Measurements from ENCODE around the gene RAP1GAP2. TPM values are rescaled to one million over a fixed set of nuclear protein-coding genes. Genes with fewer than 3 reads are reported as not detected.
A peak's percentile ranks its signal among the peaks of the same experiment; 100 is the strongest.
"Not testable (repeated sequence)": the region's sequence is repeated elsewhere in the genome, so short reads cannot be mapped to it uniquely, and the experiment has no call there.

Gene RAP1GAP2
- total RNA-seq, 2 donors from 2014 or later: 49.1 to 57.6 TPM

DNA sequence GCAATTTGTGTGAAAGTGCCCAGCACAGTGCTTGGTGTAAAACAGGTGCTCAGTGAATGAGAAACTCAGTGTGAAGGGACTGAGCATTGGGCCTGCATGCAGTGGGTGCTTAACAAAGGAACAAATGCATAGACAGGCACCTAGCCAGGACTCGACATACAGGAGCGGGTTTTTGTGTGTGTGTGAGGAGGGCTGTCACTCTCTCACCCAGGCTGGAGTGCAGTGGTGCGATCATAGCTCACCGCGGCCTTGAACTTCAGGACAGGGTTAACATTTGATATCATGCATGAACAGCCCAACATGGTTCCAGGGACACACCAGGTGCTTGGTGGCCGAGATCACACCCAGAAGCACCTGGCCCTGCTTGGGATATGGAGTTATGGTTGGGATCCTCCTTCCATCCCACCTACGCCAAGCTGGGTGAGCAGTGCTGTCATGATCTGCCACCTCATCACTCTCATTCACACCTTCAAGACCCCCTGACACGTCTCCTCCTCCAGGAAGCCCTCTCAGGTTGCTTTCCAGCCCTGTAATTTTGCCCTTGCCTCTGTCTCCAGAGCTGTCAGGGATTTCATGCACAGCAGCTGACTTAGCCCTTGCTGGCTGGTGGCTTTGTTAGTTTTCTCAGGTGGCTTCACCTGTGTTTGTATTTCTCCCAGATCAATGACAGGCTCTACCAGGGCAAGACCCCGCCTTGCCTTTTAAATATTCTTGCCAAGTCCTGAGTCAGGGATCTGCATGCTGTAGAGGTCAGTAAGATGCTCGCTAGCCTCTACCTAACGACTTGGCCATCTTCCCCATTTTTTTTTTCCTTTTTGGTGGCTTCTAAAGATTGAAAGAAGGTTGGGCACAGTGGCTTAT is 200.8 kb downstream of the RAP1GAP2 start:
- intact Hi-C loops (cut with DNase I): no loop called here
- ATAC-seq (no peak), DNase-seq (no peak)

DNA sequence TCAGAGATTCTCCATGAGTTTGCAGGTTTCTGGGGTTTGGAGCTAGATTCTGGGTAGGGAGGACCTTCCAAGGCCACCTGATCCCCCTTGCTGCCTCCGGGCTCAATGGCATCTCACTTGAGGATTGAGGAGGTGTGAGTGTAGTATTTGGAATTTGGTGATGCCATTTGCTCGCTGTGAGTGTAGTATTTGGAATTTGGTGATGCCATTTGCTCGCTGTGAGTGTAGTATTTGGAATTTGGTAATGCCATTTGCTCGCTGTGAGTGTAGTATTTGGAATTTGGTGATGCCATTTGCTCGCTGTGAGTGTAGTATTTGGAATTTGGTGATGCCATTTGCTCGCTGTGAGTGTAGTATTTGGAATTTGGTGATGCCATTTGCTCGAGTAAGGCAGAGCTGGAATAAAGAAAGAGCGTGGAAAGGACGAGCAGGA is 202.2 kb downstream of the RAP1GAP2 start:
- ATAC-seq; intact Hi-C loops (cut with DNase I); DNase-seq: not testable (repeated sequence)

DNA sequence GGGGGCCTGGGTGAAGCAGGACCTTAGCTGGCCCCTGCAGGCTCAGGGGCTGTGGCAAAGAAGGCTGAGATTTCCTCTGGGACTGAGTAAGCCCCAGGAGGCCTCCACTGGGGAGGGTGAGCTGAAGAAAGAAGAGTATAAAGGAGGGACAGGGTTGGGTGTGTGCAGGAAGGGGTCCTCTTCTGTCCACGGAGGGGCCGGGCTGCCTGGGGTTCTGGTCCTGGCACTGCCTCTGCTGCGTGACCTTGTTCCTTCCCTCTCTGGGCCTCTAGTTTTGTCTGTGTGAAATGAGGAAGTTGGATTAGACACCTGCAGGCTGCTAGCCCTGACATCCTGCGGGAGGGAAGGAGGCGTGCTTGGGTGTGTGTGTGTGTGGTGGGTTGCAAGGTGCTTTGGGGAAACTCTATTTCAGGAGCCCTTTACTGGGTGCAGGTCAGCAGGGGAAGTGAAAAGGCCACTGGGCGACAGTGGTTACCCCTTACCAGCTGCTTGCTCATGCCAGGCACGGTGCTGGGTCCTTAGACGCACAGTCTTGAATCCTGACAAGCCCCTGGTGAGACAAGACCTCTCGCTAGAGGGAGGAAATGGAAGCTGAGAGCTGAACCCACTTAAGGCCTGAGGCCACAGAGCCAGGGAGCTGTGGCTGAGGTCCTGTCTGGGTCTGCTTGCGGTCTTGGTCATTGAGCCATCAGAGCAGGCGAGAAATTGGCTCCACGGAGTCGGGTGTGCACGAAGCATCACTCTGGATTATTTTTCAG is 206.5 kb downstream of the RAP1GAP2 start:
- no peak for DNase-seq
- intact Hi-C loops (cut with DNase I): no loop called here

DNA sequence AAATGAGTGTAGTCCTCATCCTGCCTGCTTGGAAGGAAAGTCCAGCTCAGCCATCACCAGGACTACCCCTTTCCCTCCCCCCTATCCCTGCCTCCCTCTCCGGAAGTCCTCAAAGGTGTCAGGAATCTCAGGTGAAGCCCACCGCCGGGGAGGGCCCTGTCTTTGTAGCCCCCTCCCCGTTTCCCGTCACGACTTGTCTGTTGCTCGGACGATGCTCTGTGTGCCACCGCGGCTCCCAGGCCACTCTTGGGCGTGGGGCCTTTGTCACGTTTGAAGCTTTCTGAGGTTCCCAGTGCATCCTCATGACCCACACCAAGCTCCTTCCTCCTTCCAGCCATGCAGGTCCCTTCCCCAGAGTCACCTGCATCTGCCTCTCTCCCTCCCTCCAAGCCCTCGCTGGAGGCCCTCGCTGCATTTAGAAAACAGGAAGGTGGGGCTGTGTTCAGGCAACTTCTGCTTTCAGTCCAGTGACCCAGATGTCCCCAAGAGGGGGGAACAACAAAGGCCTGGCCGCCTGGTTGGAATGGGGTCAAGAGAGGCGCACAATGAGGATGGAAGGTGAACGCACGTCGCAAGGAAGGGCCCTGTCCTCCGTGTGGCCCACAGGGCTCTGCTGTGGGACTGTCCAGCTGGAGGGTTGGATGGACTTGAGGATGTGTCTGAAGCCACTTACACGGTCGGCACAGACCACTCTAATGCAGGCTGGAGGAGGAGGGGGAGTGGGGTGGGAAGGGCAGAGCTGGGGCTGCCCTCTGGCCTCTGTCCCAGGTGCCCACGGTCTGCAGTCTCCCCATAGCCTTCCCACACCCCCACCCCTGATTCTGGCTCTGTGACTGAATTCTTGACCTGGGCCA is 207.3 kb downstream of the RAP1GAP2 start:
- intact Hi-C loops (cut with DNase I): no loop called here
- ATAC-seq: peak in 1 of 2 donors; percentile 5
- no peak for DNase-seq

More for the DNA sequence above, 206.5 kb downstream of the RAP1GAP2 start:
- no peak for ATAC-seq

DNA sequence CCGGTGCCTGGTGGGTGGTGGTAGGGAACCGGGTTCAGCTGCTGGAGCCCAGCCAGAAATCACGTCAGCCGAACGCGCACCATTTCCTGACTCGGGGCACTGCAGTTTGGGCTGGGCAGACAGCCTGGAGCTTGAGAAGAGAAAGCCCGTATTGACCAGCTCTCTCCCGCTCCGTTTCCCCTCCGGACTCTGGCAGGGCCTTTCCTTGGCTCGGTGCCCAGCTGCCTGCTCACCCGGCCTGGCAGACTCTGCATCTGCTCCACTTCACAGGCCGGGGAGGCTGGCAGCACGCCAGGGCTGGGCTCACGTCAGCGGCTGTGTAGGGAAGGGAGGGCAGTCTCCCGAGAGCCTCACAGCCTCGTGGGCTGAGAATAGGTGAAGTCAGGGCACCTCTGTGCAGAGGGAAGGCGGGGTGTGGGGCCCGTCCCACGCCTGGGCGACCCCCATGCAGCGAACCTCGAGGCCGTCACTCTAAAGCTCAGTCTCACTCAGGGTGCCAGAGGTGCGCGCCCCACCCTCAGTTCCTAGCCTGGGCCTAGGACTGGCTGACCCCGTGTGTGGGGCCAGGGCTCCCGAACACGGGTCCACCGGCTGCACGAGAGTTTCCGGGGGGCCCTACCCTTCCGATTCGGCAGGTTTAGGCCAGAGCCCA is 208.0 kb downstream of the RAP1GAP2 start:
- ATAC-seq: peak; percentile 96 to 97
- DNase-seq: peak; percentile 99
- intact Hi-C loops (cut with DNase I): no loop called here

DNA sequence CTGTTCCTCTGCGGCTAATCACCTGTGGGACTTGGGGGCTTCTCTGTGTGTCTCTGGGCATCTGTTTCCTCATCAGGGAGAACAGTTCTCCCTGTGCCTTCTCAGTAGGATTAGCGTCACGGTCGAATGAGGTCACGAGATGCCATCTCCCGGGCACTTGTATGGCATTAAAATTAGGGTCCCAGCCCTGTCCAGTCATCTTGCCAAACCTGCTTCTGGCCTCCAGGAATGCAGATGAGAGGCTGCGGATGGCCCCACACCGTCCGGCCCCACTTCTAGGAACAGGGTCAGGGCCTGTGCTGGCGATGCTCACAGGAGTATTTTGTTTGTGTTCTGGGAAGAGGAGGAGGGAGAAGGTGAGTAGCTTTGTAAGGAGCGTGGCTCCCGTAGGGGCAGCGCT is 208.7 kb downstream of the RAP1GAP2 start:
- DNase-seq (no peak), ATAC-seq (peak in 1 of 2 donors; percentile 4)
- intact Hi-C loops (cut with DNase I): no loop called here

DNA sequence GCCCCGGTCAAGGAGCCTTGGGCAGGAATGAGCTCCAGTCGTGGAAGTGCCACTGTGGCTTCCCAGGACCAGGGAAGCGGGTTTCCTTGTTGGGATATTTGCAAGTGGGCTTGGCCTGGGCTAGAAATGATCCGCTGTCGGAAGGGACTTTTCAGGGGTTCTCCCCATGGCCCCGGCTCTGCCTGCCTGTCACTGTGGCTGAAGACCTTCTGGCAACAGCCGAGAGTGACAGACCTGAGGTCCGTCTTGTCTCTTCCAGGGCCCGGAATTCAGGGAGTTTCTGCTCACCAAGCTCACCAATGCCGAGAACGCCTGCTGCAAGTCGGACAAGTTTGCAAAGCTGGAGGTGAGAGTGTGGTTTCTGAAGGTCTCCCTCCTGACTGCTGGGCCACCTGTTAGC is 209.5 kb downstream of the RAP1GAP2 start:
- intact Hi-C loops (cut with DNase I): no loop called here
- no peak for DNase-seq
- ATAC-seq: no peak

DNA sequence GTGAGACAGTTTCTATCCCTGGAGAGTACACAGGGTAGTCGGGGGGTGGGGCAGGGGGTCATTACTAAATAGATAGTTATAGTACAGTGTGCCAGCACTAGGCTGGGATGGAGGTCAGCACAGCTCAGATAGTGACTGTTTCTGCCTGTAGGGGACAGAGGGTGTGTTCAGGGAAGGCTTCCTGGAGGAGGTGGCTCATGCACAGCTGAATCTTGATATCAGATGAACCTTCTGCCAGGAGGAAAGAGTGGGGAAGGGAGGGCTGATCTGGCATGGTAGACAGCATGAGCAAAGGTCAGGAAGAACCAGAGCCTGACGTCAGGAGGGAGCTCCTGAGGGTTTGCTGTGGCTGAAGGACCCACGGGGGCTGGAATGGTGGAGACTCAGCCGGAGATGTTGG is 210.6 kb downstream of the RAP1GAP2 start:
- DNase-seq (no peak), ATAC-seq (no peak)
- intact Hi-C loops (cut with DNase I): no loop called here

DNA sequence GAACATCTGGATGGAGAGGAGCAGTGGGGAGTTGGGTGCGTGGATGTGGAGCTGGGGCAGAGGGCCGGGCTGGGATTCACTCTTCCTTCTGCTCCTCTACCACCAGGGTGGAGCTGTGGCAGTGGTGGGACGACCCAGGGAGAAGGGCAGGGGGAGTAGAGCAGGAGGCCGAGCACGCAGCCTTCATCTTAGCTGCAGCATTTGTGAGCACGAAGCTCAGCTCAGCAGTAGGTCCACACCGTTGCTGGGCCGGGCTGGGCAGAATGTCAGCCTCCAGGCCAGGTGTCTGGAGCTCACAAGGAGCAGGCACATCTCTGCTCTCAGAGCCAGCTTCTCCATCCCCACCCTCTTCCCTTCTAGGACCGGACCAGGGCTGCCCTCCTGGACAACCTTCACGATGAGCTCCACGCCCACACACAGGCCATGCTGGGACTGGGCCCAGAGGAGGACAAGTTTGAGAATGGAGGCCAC is 211.4 kb downstream of the RAP1GAP2 start:
- intact Hi-C loops (cut with DNase I): no loop called here
- no peak for DNase-seq
- no peak for ATAC-seq

DNA sequence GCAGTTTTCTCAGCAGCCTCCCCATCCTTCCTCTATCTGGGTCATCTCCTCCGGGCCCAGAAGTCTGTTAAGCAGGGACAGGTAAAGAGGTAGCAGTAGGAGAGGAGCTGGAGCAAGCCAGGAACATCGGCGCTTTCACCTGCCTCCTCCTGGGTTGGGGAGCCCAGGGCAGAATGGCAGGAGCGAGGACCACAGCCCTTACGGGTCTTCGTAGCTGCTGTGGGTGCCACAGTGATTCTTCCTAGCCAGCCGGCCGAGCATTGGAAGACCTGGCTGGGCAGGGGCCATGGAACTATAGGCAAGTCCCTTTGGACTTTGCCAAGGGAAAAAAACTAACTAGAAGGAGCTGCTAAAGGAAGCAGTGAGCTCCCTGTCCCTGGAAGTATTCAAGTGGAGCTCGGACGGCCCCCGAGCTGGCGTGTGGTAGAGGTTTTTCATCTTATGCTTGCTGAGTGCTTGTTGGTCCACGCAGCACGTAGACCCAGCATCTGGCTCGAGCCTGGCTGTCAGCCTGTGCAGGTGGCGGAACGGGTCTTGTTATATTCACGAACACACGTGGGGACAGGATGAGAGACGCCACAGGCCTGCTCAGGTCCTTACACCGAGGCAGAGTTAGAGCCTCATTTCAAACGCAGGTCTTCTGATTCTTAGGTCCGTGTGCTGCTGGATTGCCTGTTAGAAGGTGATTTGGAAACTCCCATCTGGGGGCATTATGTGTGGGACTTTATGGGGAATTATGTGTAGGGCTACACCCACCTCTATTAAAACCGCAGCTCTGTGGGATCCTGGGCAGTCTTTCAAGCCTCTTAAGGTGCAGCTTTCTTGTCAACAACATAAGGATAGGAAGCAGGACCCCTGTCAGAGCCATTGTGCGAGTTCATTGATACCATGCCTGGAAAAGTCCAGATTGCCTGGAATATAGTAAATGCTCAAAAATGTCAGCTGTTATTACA is 212.4 kb downstream of the RAP1GAP2 start:
- DNase-seq (no peak), ATAC-seq (no peak)
- intact Hi-C loops (cut with DNase I): no loop called here

DNA sequence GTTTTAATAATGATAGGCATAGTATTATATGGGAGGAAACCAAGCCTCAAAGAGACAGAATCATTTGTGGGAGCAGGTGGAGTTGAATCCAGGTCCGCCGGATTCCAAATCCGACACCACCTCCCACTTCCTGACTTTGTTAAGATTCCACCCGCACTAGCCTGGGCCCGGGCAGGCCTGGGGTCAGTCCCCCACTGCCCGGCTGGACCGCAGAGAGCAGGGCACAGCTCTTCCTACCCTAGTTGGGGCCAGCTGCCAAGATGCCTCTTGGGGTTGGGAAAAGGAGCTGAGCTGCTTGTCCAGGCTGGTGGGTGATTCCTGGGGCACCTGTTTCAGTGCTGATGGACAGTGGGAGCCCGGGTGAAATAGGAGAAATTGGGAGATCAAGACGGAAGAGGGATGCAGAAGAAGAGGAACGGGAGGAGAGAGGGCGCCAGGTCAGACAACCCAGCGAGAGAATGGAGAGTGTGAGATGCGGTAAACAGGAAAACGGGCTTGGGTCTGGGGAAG is 213.2 kb downstream of the RAP1GAP2 start:
- no peak for ATAC-seq
- intact Hi-C loops (cut with DNase I): no loop called here
- no peak for DNase-seq

DNA sequence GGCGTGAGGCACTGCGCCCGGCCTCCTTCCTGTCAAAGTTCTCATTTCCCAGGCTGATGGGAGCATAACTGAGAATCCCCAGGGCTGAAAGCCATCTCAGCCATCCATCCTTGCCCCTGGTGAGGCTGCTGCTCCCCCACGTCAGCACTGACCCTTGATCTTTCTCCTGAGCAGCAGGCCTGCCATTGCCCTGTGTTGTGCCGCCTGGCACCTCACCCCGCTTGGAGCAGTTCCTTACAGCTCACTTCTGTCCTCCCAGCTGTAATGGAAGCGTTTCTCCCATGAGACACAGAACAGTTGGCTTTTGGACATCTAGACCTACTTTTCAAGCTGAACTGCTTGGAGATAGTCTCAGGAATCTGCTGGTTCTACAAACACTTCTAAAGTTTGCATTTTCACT is 215.7 kb downstream of the RAP1GAP2 start:
- ATAC-seq (no peak), DNase-seq (no peak)
- intact Hi-C loops (cut with DNase I): loop anchor here (5.0 kb wide), 2 partner anchors 165 to 185 kb away; no protein-coding TSS in a partner anchor

DNA sequence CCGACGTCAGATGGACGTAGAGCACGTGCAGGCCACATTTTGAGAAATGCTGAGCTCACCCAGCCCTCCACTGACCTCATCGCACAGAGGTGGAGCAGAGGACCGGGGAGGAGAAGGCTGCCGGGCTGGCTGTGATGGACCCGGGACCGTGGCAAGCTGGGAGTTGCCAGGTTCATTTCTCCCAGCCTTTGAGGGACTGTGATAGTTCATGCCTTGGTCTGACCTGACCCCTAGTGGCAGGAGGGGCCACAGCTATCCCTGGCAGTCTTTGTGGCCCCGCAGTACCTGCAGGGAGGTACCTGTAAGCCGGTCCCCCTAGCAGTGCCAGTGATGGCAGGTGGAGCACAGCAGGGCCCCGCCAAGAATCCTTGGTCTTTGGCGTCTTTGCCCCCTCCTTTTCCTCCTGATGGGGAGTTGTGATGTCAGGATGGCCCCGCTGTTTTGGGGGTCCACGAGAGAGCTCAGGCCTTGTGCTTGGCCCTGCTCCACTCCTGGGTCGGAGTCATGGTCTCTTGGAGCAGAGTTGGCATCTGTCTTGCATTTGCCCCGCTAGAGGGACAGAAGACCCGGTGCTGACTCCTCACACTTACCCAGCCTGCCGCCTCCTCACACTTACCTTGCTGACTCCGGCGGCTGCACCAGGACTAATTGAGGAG is 216.8 kb downstream of the RAP1GAP2 start:
- peak; percentile 89 to 91 for ATAC-seq
- intact Hi-C loops (cut with DNase I): loop anchor here (1.0 to 5.0 kb wide), 3 partner anchors 166 to 186 kb away; no protein-coding TSS in a partner anchor

DNA sequence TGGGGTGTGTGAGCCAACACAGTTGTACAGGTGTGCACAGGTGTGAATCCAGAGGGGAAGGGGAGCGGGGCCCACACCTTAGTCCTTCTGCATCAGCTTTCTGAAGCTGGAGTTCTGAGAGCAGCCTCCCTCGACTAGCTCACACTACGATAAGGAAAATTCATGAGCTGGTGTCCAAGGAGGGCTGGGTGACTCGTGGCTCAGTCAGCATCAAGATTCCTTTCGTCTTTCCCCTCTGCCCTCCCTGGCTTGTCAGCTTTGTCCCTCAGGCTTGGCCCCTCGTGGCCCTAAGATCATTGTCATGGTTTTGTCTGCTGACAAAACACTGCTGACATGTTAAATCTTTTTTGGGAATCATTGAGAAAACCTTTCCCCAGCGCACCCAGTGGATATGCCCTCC is 219.7 kb downstream of the RAP1GAP2 start:
- DNase-seq (no peak), ATAC-seq (no peak)
- intact Hi-C loops (cut with DNase I): no loop called here

More for the DNA sequence above, 216.8 kb downstream of the RAP1GAP2 start:
- DNase-seq: peak; percentile 66

DNA sequence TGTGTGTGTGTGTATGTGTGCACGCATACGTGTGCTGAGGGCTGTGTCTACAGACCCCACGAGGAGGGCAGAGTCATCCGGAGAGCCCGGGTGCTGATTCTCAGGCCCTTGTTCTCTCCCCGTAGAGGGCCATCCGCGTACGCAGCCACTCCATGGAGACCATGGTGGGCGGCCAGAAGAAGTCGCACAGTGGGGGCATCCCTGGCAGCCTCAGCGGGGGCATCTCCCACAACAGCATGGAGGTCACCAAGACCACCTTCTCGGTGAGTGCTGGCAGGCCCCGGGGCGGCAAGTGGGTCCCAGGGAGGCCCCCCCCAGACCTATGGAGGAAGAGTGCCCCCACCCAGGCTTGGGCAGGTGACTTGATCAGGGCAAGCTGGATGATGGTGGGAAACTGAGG is 221.7 kb downstream of the RAP1GAP2 start:
- intact Hi-C loops (cut with DNase I): no loop called here
- DNase-seq (no peak), ATAC-seq (no peak)

DNA sequence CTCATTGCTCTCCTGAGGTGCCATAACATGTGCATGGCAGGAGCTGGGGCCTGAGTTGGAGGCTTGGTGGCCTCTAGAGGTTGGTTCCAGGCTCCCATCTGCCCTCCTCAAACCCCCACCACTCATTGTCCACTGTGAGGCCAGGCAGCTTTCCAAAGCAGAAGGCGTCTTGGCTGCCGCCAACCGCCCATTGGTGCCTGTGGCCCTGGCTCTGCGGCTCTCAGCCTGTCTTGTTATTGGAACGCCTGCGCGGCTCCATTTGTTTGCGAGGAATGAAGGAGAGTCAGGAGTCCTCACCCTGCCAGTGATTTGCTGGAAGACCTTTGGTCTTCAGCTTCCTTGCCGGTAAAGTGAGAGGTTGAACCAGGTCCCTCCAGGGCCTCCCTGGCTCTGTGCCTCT is 223.5 kb downstream of the RAP1GAP2 start:
- ATAC-seq (no peak), DNase-seq (no peak)
- intact Hi-C loops (cut with DNase I): no loop called here

DNA sequence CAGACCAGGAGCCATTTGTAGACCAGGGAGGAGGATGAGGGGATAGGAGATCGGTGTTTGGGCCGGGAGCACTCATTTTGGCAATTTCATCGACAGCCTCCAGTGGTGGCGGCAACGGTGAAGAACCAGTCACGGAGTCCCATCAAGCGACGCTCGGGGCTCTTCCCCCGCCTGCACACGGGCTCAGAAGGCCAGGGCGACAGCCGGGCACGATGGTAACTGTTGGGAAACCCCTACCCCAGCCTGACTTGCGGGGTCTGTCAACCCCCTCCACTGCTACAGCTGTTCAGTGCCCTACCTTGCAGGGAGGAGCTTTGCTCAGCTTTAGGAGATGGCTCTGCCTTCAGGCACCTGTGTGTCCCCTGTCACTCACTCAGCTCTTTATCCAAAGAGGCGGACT is 224.1 kb downstream of the RAP1GAP2 start:
- DNase-seq (no peak), ATAC-seq (no peak)
- intact Hi-C loops (cut with DNase I): no loop called here
